Activated naive CD4-positive, alpha-beta T cell treated with anti-CD3 and anti-CD28 coated beads, Interleukin-2, amount 50 U/mL, for 72 hours (primary cell): Measurements from ENCODE around the gene MPRIP. TPM values are rescaled to one million over a fixed set of nuclear protein-coding genes. Genes with fewer than 3 reads are reported as not detected.
A peak's percentile ranks its signal among the peaks of the same experiment; 100 is the strongest.

ENCODE experiments used
- ATAC-seq, 2 donors: fragments of 150-1000 bp; cut with Tn5 transposase; 2 replicates each; pipeline ENCODE4 v1.10.0; 2021; ENCODE audit warnings: mild to moderate bottlenecking in 2 of 2, moderate library complexity in 2 of 2
- DNase-seq, 2 donors: peaks; one replicate each; pipeline ENCODE4 v3.0.0; 2021 to 2022; ENCODE audit warnings: low spot score in 2 of 2
- H3K27ac Mint-ChIP-seq, 2 donors: one replicate each; pipeline ENCODE4 v1.8.0; 2022; ENCODE audit warnings: mild to moderate bottlenecking in 2 of 2, mixed read lengths in 2 of 2
- H3K36me3 Mint-ChIP-seq, 2 donors: one replicate each; pipeline ENCODE4 v1.8.0; 2022; ENCODE audit warnings: mixed read lengths in 2 of 2
- H3K9me3 Mint-ChIP-seq, 2 donors: one replicate each; pipeline ENCODE4 v1.8.0; 2022; ENCODE audit warnings: mixed read lengths in 2 of 2
- total RNA-seq, 2 donors: library from RNA; stranded (reverse); gene quantifications; one replicate each; pipeline ENCODE4 v1.2.3, GENCODE V29; 2022

The MPRIP gene
- total RNA-seq, 2 donors from 2014 or later, result 67.4 to 134 TPM

- ATAC-seq, result no peak
- no peak for DNase-seq
- H3K36me3 Mint-ChIP-seq, result peaks cover 0 to 6% of the 10 kb centered on the region in 2 donors
- H3K9me3 Mint-ChIP-seq, result no peaks in the 10 kb centered on the region
- no peak overlapping the region for H3K27ac Mint-ChIP-seq
These were observed 171.5 kb downstream of the MPRIP start for GRCh38 chr17:17213775-17214174.

GRCh38 chr17:17214646-17215436 lies 172.6 kb downstream of the MPRIP start:
- Mint-ChIP-seq H3K27ac (peak overlapping the region in 1 of 2 donors; percentile 60), H3K36me3 (peaks cover 0 to 6% of the 10 kb centered on the region in 2 donors), H3K9me3 (no peaks in the 10 kb centered on the region)
- ATAC-seq, result no peak
- no peak for DNase-seq

GRCh38 chr17:17215575-17215974 lies 173.3 kb downstream of the MPRIP start:
- no peak for ATAC-seq

GRCh38 chr17:17216236-17216635 lies 174.0 kb downstream of the MPRIP start:
- Mint-ChIP-seq H3K9me3 (no peaks in the 10 kb centered on the region), H3K27ac (peak overlapping the region in 1 of 2 donors; percentile 67), H3K36me3 (peaks cover 0 to 11% of the 10 kb centered on the region in 2 donors)
- DNase-seq (no peak), ATAC-seq (no peak)

More at GRCh38 chr17:17215575-17215974, 173.3 kb downstream of the MPRIP start:
- no peak for DNase-seq
- H3K36me3 Mint-ChIP-seq, result peaks cover 0 to 6% of the 10 kb centered on the region in 2 donors
- no peaks in the 10 kb centered on the region for H3K9me3 Mint-ChIP-seq
- H3K27ac Mint-ChIP-seq, result peak overlapping the region in 1 of 2 donors; percentile 67

- Mint-ChIP-seq H3K27ac (peak overlapping the region; percentile 67 to 72), H3K9me3 (no peaks in the 10 kb centered on the region), H3K36me3 (peaks cover 0 to 11% of the 10 kb centered on the region in 2 donors)
- DNase-seq, result no peak
- ATAC-seq, result no peak
These were observed 174.5 kb downstream of the MPRIP start for GRCh38 chr17:17216776-17217175.

GRCh38 chr17:17217995-17218394 lies 175.7 kb downstream of the MPRIP start:
- Mint-ChIP-seq H3K27ac (peak overlapping the region in 1 of 2 donors; percentile 46), H3K36me3 (peaks cover 0 to 11% of the 10 kb centered on the region in 2 donors)

GRCh38 chr17:17220529-17220928 lies 178.3 kb downstream of the MPRIP start:
- ATAC-seq (no peak), DNase-seq (no peak)
- H3K27ac Mint-ChIP-seq, result peak overlapping the region in 1 of 2 donors; percentile 50
- H3K36me3 Mint-ChIP-seq, result peaks cover 0 to 26% of the 10 kb centered on the region in 2 donors
- no peaks in the 10 kb centered on the region for H3K9me3 Mint-ChIP-seq

More at GRCh38 chr17:17217995-17218394, 175.7 kb downstream of the MPRIP start:
- H3K9me3 Mint-ChIP-seq, result no peaks in the 10 kb centered on the region
- no peak for ATAC-seq
- DNase-seq, result no peak

- ATAC-seq, result no peak
- peak overlapping the region in 1 of 2 donors; percentile 74 for H3K27ac Mint-ChIP-seq
- H3K36me3 Mint-ChIP-seq, result peaks cover 0 to 26% of the 10 kb centered on the region in 2 donors
These were observed 179.1 kb downstream of the MPRIP start for GRCh38 chr17:17221329-17221728.

GRCh38 chr17:17223736-17224135 lies 181.5 kb downstream of the MPRIP start:
- ATAC-seq (no peak), DNase-seq (no peak)
- Mint-ChIP-seq H3K36me3 (peaks cover 0 to 20% of the 10 kb centered on the region in 2 donors), H3K9me3 (no peaks in the 10 kb centered on the region), H3K27ac (peak overlapping the region in 1 of 2 donors; percentile 44)

More at GRCh38 chr17:17221329-17221728, 179.1 kb downstream of the MPRIP start:
- no peaks in the 10 kb centered on the region for H3K9me3 Mint-ChIP-seq
- DNase-seq, result no peak

GRCh38 chr17:17224137-17224536 lies 181.9 kb downstream of the MPRIP start:
- H3K27ac Mint-ChIP-seq, result no peak overlapping the region
- DNase-seq (no peak), ATAC-seq (no peak)
- H3K36me3 Mint-ChIP-seq, result peaks cover 0 to 20% of the 10 kb centered on the region in 2 donors
- H3K9me3 Mint-ChIP-seq, result no peaks in the 10 kb centered on the region

GRCh38 chr17:17225901-17226300 lies 183.6 kb downstream of the MPRIP start:
- no peak for ATAC-seq

GRCh38 chr17:17226451-17227265 lies 184.4 kb downstream of the MPRIP start:
- no peaks in the 10 kb centered on the region for H3K9me3 Mint-ChIP-seq
- peaks cover 0 to 15% of the 10 kb centered on the region in 2 donors for H3K36me3 Mint-ChIP-seq
- H3K27ac Mint-ChIP-seq, result no peak overlapping the region
- ATAC-seq, result no peak
- DNase-seq, result no peak

More at GRCh38 chr17:17225901-17226300, 183.6 kb downstream of the MPRIP start:
- peaks cover 0 to 17% of the 10 kb centered on the region in 2 donors for H3K36me3 Mint-ChIP-seq
- no peaks in the 10 kb centered on the region for H3K9me3 Mint-ChIP-seq
- DNase-seq, result no peak
- H3K27ac Mint-ChIP-seq, result no peak overlapping the region

- H3K36me3 Mint-ChIP-seq, result peaks cover 0 to 15% of the 10 kb centered on the region in 2 donors
These were observed 185.6 kb downstream of the MPRIP start for GRCh38 chr17:17227608-17228520.

GRCh38 chr17:17228521-17229279 lies 186.4 kb downstream of the MPRIP start:
- H3K9me3 Mint-ChIP-seq, result no peaks in the 10 kb centered on the region
- ATAC-seq, result no peak
- H3K27ac Mint-ChIP-seq, result peak overlapping the region; percentile 62 to 80
- DNase-seq, result no peak
- H3K36me3 Mint-ChIP-seq, result peaks cover 0 to 11% of the 10 kb centered on the region in 2 donors

More at GRCh38 chr17:17227608-17228520, 185.6 kb downstream of the MPRIP start:
- no peak for ATAC-seq
- Mint-ChIP-seq H3K27ac (peak overlapping the region in 1 of 2 donors; percentile 80), H3K9me3 (no peaks in the 10 kb centered on the region)
- DNase-seq, result no peak
